ENCODE results near the gene SKP2.

Gene SKP2

DNA sequence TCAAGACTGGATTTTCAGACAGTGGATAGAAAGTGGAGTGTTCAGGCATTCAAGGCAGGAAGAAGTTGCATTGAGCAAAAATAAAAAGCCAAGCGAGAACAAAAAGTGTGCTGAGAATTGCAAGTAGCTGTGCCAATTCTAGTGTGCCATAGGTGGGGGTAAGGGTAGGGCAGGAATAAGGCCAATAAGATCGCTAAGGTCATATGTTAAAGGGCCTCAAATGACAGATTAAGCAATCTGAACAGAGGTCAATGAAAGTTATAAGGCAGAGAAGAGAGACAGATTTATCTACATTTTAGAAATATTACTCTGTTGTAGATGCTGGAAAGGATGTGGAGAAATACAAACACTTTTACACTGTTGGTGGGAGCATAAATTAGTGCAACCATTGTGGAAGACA lies 53.4 kb downstream of the SKP2 start:
- no peak for DNase-seq

DNA sequence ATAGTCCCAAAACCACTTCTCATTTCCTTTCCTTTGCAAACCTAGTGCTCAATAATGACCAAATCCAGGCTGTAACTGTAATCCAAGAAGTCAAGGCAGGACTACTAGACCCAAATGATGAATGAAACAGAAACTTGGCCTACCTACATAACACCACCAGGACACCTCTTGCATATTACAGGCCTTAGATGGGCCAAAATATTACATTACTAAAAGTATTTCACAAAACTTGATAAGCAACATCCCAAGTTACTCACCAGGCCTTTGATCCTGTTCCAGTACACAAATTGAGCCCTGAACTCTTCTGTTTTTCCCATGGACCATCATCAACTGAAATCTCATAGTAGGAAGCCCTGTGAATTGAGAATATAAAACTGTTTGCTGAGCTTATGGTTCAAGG lies 55.0 kb downstream of the SKP2 start:
- DNase-seq: no peak

DNA sequence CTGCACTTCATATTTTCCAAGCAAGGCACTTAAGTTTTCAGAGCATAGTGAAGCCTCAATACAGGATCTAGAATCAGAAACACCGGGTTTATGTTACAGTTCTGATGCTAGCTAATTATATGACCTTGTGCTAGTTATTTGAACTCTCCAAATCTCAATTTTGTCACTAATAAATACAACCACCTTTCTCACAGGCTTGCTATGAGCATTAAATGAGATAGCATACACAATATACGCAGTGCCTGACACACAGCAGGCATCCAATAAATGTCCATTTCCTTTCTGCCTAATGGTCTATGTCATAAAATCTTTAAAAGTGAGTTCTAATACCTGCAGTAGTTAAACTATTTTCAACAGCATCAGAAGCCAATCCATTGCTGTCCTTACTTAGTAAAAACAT lies 56.9 kb downstream of the SKP2 start:
- no peak for DNase-seq

DNA sequence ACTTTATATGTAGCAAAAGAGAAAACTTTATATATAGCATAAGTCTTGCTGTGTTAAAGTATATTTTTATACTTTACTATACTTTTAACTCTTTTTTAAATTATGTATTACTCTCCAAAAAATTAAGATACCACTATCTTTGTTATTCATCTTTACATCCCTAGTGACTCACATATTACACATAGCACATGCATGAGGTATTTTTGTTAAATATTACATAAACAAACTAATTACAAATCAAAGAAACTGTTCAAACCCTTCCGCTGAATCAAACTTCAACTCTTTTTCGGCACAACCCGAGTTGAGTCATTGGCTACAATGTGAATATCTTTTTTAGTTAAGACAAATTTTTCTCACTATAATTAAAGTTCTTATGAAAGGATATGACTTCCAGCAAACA lies 57.8 kb downstream of the SKP2 start:
- no peak for DNase-seq

DNA sequence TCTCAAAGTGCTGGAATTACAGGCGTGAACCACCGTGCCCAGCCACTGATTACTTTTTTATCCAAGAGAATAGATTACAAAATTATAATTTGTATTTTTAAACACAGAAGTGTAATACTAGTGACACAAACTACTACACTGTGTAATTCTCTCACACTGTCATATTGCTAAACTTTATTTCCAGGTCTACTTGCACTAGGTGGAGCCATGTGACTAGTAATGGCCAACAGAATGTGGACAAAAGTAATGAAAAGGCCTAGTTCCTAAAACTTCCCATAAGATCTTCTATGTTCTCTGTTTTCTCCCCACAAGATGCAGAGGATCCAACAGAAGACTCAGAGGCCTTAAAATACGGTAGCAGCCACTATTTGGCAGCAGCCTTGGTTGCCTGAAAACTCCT lies 62.5 kb downstream of the SKP2 start:
- no peak for DNase-seq

DNA sequence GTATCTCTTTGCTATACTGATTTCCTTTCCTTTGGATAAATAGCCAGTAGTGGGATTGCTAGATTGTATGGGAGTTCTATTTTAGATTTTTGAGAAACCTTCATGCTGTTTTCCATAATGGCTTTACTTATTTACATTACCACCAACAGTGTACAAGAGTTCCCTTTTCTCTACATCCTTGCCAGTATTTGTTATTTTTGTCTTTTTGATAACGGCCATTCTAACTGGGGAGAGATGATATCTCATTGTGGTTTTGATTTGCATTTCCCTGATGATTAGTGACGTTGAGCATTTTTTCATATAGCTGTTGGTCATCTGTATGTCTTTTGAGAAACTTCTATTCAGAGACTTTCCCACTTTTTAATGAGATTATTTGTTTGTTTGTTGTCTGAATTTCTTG lies 64.0 kb downstream of the SKP2 start:
- no peak for DNase-seq

DNA sequence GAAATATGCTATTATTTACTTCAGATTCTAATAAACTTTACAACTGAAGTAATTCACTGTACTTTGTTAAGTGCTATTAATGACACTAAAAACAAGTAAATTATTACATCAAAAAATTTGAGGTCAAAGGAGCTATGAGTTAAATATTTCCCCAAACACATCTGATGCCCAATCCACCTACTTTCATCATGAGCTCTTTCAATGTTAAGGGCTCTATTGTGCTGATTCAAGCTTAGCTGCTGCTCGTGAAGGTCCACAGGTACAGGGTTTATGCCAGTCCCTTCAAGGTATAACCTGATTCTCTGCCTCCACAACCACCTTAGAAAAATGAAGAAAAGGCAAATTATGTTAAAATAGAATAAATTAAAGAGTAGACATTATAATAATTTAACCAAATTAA lies 65.7 kb downstream of the SKP2 start:
- DNase-seq: no peak

DNA sequence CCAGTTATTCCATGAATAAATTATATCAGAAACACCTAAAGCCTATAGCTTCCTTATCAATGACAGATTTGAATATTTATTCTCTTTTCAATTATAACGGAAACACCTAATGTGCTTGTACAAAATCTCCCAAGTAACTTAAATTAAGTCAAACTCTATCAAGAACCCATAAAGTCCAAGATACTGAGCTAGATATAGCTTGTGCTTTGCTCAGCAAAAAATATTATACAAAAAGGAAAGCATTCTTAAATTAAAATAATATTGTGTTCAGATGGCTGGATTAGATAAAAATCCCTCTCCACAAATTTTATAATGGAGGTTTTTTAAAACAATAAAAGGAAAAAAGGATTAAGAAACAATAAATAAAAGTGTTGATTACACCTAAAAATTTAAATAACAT lies 66.1 kb downstream of the SKP2 start:
- DNase-seq: no peak

DNA sequence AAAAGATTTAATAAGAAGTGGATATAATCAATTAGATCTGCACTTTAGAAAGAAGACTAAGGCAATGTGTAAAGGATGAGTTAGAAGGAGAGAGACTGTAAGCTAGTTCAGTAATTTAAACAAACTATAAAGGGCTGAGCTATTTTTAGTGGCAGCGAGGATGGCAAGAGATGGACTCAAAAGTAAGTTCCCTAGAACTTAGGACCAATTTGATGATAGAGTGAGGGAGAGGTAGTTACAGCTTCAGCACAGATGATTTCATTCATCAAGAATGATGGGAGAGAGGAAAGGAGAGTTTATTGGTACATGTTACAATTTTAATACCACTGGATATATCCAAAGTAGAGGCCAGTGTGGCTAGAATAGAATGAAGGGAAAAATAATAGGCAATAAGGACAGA lies 70.7 kb downstream of the SKP2 start:
- no peak for DNase-seq

DNA sequence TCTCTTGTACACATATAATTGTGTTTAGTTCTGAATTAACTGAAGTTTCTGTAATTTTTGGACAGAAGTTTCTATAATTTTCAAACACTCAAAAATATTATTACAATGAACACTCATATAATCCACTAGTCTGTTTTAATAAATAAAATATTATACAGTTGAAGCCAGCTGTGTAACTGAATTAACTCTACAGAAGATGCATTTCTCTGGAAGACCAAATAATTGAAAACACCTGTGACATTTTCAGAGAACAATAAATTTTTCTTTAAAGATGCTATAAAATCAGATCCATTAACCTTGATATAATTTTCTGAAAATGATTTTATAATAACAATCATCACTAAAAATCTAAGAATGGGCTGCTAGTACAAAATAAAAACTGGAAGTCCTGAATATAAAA lies 75.1 kb downstream of the SKP2 start:
- DNase-seq: no peak

DNA sequence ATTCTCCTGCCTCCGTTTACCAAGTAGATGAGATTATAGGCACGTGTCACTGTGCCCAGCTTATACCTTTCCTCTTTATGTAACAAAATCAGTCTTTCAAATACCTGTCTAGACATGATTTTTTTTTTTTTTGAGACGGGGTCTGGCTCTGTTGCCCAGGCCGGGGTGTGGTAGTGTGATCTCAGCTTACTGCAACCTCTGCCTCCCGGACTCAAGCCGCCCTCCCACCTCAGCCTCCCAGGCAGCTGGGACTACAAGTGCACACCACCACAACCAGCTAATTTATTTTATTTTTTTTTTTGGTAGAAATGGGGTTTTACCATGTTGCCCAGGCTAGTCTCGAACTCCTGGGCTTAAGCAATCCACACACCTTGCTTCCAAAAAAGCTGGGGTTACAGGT lies 76.6 kb downstream of the SKP2 start:
- no peak for DNase-seq

DNA sequence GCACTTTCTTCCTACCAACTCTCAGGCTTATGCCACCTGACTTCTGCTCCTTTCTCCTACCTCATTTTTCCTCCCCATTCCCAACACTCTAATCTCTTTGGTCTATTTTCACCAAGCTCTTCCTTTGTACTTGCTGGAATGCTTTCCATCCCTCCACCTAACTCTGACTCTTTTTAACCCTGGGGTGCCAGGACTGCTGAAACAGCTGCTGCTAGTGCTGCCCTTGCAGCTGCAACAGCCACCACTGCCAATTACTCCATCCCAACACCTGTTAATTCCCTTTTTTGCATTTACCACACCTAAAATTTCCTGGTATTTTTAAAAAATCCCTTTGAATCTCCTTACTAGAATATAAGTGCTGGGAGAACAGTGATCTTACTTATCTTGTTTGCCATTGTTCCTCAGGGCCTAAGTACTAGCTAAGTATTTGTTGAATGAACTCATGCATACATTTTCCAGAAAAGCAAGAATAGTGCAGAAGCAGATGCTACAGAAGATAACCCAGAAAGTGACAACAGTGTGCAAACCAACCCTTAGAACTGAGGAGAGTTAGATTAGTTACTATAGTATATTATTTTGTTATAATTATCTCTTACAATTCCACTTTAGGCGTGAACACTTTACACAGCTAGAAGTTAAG lies 78.4 kb downstream of the SKP2 start:
- no peak for DNase-seq

DNA sequence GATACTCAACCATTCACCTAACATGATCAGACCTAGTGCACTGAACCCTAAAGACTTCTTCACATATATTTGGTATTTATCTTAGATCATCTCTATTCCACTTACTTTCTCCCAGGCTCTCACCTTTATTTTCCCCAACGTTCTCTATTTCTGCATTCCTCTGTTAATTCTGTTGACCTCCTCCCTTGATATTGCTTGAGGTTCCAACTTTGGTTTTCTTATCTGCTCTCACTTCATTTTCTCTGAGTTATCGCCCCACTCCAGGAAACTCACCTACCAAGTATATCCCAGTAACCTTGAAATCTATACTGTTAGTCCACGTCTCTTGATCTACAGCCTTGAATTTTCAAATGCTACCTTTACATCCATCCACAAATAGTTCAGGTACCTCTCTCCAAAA lies 80.6 kb downstream of the SKP2 start:
- no peak for DNase-seq
